Measurements from ENCODE around the gene TNS4.

The TNS4 gene

DNA sequence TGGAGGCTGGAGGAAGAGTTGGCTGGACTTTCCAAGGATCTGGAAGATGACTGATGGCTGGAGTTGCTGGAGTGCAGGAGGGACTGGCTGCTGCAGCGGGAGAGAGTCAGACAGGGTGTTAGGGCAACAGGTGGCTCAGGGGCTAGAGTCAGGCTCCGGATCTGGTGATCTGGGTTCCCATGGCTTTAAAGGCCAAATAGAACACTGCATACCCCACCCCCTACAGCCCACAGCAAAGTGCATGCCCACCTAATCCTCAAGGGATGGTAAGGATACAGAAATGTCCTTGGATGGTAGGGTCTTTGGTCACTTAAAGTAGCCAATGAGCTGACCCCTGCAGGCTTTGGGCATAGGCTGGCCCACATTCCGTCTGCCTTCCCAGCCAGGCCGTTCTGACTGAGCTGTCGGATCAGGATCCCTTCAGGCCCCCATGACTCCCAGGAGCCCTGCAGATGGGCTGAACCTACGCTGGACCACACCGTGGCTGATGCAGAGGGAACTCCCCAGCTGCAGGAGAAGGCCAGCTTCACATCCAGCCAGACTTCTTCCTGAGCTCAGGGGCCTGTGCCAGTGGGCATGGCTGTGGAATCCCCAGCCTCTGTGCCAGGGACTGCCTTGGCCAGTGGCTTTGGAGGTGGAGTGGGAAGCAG, 13.9 kb downstream of the TNS4 start:
- DNase-seq = no peak

DNA sequence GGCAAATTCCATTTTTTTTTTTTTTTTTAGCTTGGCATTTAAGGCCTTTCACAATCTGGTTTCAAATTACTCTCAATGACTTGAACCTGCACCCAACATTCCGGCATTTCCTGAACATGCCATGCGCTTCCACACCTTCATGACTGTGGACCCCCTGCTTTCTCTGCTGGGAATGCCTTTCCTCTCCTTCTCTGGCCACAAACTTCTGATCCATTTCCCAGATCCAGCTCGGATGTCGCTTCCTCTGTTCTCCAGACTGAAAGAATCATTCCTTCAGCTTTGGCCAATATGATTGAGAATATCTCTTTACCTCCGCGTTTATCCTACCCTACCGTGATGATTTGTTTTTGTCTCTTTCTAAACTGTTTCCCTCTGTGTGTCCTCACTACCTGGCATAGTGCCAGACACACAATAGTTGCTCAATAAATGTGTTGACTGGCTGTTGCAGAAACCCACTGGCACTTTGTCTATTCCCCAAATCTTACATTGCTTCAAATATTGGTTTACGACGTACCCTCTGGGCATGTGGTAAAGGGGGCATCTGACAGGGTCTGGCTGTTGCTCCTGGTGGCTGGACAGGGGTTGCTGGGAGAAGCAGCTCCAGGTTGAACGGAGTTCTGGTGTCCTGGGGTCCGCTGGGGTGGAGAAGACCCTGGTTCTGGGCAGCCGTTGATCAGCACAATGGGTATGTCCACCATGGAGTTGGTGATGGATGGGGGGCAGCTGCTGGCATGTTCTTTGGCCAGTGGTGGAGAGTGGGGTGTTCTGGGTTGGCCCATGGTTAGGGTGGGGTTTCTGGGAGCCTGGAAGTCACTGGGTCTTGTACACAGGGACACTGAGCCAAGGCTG, 14.7 kb downstream of the TNS4 start:
- no peak for DNase-seq

DNA sequence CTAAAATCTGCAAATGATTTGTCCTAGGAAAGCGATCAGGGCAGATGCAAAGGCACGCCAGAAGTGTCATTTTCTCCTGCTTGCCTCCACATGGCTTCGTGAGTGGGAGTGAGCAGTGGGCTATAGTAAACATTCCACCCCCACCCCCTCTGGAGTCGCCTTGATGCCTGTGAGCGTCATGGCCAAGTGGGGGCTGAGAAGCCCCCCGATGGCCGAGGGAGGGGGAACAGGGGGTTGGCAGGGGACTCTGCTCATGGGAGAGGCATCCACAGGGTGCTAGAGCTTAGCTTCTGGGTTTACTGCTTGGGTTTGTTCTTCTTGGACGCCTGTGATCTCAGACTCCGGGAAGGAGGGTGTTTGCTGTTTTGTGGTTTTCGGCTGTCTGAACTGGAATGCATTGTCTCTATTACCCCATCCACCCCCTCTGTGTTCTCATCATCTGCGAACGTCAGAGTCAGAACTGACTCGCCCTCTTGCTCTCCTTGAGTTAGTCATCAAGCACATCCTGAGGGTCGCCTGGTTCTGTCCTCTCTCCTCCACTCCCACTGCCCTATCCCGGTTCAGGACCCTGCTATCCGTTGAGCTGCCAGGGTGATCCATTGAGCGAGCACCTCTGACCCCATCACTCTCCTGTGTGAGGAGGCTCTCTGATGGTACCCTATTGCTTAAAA, 15.4 kb downstream of the TNS4 start:
- peak; percentile 37 for DNase-seq

DNA sequence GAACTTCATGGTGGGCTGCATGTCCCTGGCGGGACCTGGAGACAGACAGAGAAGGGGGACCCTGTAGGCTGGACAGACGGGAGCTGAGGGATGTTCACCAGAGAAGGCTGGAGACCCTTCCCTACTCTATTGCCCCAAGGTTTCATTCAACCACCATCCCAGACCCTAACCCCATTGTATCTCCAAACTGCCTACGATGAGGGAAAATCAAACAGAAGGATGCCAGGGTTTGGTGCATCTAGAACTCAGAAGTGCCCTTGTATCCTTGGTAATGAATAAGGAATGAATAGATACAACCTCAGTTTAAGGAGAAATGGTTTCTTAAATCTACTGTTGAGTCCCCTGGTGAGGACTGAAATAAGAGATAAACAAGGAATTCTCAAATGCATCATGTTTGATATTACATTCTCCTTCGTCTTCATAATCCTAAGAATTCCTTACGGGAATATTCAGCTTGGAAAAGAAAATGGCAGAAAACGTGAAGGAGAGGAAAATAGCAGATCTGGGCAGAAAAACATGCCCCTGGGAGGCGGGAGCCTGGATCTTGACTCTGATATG, 16.4 kb downstream of the TNS4 start:
- DNase-seq = no peak

DNA sequence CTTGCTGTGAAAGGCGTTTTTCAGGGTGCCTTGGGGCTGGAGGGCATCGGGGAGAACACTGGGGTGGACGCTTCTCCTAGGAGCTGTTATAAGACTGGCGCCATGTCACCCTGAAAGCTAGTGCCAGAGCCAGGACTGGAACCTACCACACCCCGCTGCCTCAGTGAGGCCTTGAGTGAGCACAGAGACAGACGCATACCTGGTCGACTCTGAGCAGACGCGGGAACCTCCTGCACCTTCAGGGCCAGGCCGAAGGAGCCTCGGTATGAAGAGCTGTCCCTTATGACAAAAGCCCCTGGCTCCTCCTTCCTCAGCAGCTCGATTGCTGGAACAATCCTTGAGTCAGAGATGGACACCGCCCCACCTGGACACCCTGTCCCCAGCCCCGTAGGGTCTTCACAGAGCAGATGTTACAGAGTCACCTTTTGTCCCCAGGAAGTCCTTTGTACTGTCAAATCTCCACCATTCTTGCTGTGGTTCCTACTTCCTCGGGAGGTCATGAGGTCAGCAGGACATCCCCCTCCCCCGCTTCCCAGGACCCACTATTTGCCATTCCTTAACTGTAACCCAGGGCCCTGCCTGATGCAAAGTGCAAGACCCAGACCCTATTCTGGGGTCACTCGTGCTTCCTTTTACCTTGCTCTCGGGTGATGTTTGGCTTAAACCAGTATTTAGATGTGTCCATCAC, 17.0 kb downstream of the TNS4 start:
- no peak for DNase-seq

DNA sequence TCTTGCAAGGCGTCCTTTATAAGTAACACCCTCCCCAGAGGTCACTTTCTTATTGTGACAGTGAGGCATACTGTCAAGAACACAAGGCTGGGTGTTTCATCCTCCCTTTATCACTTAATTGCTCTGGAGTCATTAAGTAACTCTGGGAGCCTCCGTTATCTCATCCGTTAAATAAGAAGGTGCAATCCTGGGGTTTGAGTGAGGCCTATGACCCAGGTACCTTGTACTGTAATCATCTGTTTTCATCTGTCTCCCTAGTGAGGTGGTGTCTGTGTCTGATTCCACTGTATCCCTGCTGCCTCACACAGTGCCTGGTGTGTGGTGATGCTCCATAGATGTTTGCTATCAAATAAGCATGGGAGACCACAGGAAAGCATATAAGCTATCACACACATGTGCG, 17.7 kb downstream of the TNS4 start:
- DNase-seq = no peak

DNA sequence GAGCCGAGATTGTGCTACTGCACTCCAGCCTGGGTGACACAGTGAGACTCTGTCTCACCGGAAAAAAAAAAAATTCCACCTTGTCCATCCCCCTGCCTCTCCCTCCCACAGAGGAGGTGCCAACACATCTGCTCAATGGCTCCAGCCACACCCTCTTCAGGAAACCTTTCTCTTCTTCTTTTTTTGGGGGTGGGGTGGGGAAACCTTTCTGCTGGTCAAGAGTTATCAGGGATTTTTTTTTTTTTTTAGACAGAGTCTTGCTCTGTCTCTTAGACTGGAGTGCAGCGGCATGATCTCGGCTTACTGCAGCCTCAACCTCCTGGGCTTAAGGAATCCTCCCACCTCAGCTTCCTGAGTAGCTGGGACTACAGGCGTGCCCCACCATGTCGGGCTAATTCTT, 18.7 kb downstream of the TNS4 start:
- DNase-seq = no peak

DNA sequence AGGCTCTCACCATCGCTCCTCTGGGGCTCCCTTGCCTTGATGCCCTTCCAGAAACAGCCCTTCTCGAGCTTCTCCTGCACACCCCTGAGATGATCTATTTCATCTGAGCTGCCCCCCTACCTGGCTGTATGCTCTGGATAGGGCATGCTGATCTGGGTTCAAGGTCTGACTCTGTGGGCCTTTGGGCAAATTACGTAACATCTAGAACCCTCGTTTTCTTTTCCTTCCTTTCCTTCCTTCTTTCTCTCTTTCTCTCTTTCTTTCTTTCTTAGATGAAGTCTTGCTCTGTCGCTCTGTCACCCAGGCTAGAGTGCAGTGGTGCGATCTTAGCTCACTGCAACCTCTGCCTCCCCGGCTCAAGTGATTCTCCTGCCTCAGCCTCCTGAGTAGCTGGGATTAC, 20.3 kb downstream of the TNS4 start:
- no peak for DNase-seq

DNA sequence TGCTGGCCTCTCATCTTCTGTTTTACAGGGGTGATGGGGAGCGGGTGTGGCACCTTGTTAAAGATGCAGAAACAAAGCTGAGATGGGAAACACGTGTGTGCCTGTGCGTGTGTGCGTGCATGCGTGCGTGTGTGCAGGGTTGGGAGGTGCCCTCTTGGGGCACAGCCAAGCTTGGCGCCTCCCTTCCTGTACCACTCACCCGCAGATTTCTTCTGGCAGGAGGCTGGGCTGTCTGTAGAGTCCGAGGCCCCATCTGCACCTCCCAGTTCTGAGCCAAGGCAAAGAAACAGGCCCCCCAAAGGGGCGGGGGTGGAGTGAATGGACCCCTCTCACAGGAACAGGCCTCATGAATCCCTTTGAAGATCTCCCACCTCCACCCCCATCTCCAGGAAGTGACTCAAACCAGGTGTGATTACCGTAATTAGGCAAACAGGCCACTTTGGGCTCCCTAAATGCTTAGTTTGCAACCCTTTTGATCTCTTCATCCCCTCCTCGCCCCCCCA, 20.9 kb downstream of the TNS4 start:
- peak; percentile 67 for DNase-seq

DNA sequence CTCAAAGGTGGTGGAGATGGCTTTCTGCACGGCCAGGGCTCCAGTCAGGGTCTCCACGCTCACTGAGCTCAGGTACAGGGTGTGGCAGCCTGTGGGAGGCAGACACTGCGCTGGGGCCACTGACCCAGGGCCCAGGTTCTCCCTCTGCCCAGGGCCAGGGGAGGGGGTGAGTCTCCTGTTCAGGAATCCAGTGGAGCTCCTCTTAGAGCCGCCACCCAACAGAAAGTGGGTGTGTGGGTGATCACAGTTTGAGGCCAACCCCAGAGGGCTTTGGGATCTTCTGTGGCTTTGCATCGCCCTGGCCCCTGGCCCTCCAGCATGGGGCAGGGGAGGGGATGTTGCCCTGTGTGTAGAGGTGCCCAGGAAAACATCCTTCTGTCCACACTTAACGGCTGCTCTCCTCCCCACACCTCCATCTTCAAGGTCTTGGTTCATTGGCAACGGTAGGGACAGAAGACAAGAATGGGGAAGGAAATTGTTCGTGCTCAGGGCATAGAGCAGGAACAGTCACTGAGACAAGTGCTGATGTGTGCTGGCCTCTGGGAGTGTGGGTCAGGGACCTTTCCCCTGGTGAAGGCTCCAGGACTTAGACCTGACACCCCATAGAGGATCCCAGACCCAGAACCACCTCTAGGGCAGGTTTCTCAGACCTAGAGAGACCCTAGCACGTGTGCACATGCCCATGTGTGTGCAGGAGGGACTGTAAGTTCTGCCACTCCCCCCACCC, 21.5 kb downstream of the TNS4 start:
- no peak for DNase-seq

DNA sequence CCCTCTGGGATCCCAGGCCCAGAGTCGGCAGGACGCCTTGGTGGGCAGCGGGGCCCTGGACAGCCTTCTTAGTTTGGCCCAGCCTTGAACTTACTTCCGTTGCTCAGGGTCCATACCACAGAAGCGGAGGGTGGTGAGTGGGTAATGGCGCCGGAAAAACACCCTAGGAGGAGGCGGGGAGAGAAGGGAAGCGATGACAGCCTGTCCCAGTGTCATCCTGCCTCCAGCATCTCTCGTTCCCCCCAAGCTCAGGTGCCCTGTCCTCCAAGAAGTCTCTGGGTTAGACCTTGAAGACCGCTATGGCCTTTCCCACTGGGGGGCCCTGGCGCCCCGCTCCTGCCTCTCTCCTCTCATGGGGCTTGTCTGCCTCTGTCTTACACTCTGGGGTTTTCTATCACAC, 22.9 kb downstream of the TNS4 start:
- no peak for DNase-seq

DNA sequence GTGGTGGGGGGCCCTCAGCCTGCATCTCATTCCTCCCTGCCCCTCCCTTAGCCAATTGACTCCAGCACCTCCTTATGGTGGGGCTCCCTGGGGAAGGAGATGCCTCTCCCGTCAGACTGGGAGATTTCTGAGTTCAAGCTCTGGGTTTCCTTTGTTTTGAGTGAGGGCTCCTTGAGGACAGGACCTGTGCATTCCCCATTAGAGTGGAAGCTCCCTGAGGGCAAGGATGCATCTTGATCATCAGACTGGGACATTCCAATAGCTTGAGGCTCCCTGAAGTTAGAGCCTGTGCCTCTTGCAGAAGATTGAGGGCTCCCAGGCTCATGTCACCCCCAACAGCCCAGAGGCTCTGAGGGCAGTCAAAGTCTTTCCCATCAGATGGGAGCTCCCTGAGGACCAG, 23.6 kb downstream of the TNS4 start:
- no peak for DNase-seq

DNA sequence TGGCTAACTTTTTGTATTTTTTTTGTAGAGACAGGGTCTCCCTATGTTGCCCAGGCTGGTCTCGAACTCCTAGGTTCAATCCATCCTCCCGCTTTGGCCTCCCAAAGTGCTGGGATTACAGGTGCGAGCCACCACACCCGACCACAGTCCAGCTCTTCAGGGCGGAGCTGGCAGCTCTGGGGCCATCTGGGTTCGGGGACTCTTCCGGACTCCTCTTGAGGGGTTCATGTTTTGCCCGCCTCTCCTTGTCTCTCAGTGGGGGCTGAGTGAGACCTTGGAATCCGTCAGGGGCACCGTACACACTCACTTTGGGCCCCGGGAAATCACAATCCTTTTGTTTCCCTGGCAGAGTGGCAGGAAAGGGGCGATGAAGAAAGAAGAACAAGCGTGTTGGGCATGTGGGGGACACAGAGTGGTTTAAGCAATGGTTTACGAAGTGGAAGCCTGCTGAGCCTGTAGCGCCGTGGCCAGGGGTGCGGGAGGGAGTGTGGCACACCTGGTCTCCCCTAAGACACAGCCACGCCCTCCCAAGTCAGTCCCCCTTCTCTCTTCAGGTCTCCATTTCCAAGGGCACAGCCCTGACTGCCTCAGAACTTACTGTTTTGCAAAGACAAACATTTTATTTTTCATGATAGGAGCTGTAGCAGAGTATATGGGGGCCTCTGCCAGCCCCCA, 26.1 kb downstream of the TNS4 start:
- DNase-seq = no peak

DNA sequence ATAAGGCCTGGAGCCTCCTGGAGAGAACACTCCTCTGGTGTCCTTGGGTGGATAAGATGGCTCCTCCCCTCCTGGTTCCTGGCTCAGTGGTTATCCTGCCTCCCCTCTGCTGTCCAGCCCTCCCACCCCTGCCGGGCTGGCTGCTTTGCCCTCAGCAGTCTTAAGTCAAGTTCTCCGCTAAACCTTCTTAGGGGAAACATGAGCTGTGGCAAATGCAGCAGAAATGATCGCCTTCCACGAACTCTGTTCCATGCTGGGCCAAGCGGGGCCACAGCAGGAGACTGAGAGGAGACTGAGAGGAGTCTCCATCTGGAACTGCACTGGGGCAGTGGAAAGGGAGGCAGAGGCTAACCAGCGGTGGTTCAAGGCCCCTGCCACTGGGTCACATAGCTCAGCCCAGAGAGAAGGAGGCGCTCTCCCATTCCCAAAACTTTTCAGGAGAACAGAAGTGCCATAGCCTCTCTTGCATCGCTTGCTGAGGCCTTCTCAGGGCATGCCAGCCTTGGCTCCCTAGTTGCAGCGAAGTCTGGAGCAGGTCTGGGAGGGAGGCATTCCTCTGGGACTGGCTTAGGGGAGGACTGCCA, 26.9 kb downstream of the TNS4 start:
- DNase-seq = no peak

DNA sequence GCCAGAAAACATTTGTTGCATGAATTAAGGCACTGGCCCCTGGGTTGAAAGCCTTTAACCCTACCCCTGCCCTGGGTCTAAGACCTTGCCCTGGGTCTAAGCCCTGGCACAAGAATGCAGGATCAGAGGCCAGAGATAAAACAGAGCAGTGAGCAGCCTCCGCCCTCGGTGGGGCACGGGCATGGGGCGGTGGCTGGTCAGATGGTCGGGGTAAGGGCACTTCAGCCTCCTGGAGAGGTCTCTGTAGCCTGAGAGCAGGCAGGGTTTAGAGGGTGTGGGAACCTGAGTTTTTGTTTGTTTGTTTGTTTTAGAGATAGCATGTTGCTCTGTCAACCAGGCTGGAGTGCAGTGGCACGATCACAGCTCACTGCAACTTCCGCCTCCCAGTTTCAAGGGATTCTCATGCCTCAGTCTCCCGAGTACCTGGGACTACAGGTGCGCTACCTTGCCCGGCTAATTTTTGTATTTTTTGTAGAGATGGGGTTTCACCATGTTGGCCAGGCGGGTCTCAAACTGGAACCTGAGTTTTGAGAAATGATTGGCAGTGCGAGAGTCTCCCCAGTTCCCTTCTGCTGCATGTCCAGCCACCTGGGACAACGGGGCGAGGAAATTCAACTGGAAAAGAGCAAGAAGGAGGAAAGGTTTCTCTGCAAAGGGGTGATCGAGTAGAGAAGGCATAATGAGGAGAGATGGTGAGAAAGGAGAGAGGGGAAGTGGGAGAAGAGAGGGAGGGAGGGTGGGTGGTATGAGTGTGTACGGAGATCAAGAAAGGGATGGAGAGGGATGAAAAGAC, 27.7 kb downstream of the TNS4 start:
- no peak for DNase-seq

DNA sequence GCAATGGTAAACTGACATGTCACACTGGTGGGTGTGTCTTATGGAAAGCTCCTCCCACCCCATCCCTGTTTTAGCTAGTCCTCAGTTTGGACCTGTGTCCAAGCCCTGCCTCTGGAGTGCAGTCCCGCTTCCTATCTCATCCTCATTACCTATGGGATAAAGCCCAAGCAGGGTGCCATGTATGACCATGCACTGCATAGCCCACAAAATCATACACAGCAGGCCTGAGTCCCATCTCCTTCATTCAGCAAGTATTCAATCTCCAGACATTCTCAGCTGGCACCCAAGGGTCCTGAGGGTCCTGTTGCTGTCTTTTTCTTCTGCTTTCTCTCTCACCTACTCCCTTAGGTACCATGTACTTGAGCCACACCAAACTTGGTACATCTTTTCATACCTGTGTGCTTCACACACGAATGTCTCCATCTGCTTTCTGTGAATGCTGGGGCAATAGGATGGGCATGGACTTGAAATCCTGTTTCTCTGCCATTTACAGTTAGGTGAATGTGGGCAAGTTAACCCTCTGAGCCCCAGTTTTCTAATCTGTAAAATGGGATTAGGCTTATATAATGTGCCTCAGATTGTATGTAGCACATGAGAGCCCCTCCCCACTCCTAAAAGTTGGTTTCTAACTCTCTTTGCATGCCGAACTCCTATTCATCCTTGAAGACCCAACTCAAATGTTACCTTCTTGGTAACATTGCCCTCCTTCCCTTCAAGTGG, 28.5 kb downstream of the TNS4 start:
- no peak for DNase-seq

DNA sequence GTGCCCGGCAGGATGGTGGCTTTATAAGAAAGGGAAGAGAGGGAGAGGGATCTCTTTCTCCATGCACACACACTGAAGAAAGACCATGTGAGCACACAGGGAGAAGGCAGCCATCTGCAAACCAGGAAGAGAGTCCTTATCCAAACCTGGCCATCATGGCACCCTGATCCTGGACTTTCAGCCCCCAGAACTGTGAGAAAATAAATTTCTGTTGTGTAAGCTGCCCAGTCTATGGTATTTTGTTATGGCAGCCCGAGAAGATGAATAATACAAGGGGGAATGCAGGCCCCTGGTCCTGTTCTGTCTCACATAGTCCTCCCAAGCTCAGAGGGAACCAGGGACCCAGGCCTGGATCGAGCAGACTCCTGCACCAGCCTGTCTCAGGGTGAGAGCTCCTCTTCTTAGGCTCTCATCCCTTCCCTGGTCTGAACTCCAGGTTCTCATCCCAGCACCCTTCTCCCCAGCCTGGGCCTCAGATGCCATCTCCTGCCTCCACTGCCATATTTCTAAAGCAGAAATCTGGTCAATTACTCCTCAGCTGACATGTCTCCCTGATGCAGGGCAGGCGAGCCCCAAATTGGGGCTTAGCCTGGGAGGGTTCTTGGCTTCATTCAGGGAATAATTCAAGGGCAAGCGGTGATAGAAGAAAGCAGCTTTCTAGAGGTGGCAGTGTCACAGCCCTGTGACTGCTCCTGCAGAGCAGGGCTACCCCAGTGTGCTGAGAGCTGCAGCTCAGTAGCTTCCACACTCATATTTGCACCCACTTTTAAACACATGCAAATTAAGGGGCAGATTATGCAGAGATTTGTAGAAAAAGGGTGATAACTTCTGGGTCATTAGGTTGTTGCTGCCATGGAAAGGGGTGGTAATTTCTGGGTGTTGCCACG, 29.3 kb downstream of the TNS4 start:
- DNase-seq = no peak

Data from DMS153 (cell line).